Liver (tissue), 9 donors: ENCODE measurements around the gene ADGRV1. TPM values are rescaled to one million over a fixed set of nuclear protein-coding genes. Genes with fewer than 3 reads are reported as not detected.

ENCODE experiments used
- DNase-seq: peaks from one replicate; pipeline ENCODE4 v3.0.0-alpha.2; 2017; ENCODE audit warnings: low spot score
- H3K27ac ChIP-seq, 2 donors: one replicate each; pipeline ENCODE4 v1.7.0; 2013; ENCODE audit warnings: inconsistent platforms in 2 of 2, low read length in 2 of 2, control low read depth in 1 of 2, low read depth in 1 of 2, mild to moderate bottlenecking in 1 of 2
- H3K27me3 ChIP-seq, 4 donors: one replicate each; pipeline versions ENCODE4 v1.6.1 to v1.7.0; 2013; ENCODE audit warnings: low read length in 3 of 4, inconsistent platforms in 1 of 4, mild to moderate bottlenecking in 1 of 4, moderate library complexity in 1 of 4; ENCODE audit not compliant: control insufficient read depth in 4 of 4, insufficient read depth in 4 of 4
- H3K36me3 ChIP-seq, 4 donors: one replicate each; pipeline versions ENCODE4 v1.6.1 to v1.7.0; 2013; ENCODE audit warnings: low read length in 3 of 4, mild to moderate bottlenecking in 3 of 4, low read depth in 1 of 4, moderate library complexity in 1 of 4; ENCODE audit not compliant: control insufficient read depth in 4 of 4, insufficient read depth in 3 of 4
- H3K4me1 ChIP-seq, 4 donors: one replicate each; pipeline versions ENCODE4 v1.6.1 to v1.7.0; 2013; ENCODE audit warnings: low read length in 3 of 4, mild to moderate bottlenecking in 3 of 4, moderate library complexity in 1 of 4; ENCODE audit not compliant: control insufficient read depth in 4 of 4, insufficient read depth in 4 of 4
- H3K4me3 ChIP-seq, 3 donors: one replicate each; pipeline versions ENCODE4 v1.6.1 to v1.7.0; 2013; ENCODE audit warnings: low read length in 3 of 3, control low read depth in 1 of 3, low read depth in 1 of 3, mild to moderate bottlenecking in 1 of 3
- H3K9ac ChIP-seq, 2 donors: one replicate each; pipeline ENCODE4 v1.7.0; 2013; ENCODE audit warnings: low read length in 2 of 2, mild to moderate bottlenecking in 2 of 2, moderate library complexity in 2 of 2, control low read depth in 1 of 2, low read depth in 1 of 2
- H3K9me3 ChIP-seq, 4 donors: one replicate each; pipeline versions ENCODE4 v1.6.1 to v1.7.0; 2013; ENCODE audit warnings: low read length in 3 of 4; ENCODE audit not compliant: control insufficient read depth in 4 of 4
- EGR1 ChIP-seq, 2 donors: IDR thresholded peaks; 2 replicates each; pipeline ENCODE4 v1.6.1; 2016 to 2018; ENCODE audit warnings: antibody characterized with exemption in 2 of 2, low read depth in 2 of 2
- FOXA1 ChIP-seq: IDR thresholded peaks from 2 replicates; pipeline ENCODE4 v1.6.1; 2016; ENCODE audit warnings: antibody characterized with exemption
- FOXA2 ChIP-seq: IDR thresholded peaks from 2 replicates; pipeline ENCODE4 v1.6.1; 2016; ENCODE audit warnings: antibody characterized with exemption
- GABPA ChIP-seq, 2 donors: IDR thresholded peaks in 1 of 2; conservative IDR thresholded peaks in 1 of 2; 2 replicates each; pipeline ENCODE4 v1.6.1; 2016; ENCODE audit warnings: antibody characterized with exemption in 2 of 2, mild to moderate bottlenecking in 1 of 2, moderate library complexity in 1 of 2
- HNF4A ChIP-seq, 2 donors: conservative IDR thresholded peaks; 2 replicates each; pipeline ENCODE4 v1.6.1; 2016; ENCODE audit warnings: antibody characterized with exemption in 2 of 2, mild to moderate bottlenecking in 2 of 2
- HNF4G ChIP-seq: IDR thresholded peaks from 2 replicates; pipeline ENCODE4 v1.6.1; 2016; ENCODE audit warnings: antibody characterized with exemption
- JUND ChIP-seq, 2 donors: IDR thresholded peaks; 2 replicates each; pipeline ENCODE4 v1.6.1; 2016; ENCODE audit warnings: antibody characterized with exemption in 2 of 2
- MAX ChIP-seq: IDR thresholded peaks from 2 replicates; pipeline ENCODE4 v1.6.1; 2016; ENCODE audit warnings: antibody characterized with exemption
- NR2F2 ChIP-seq: IDR thresholded peaks from 2 replicates; pipeline ENCODE4 v1.6.1; 2016; ENCODE audit warnings: antibody characterized with exemption
- RAD21 ChIP-seq, 2 donors: IDR thresholded peaks; 2 replicates each; pipeline ENCODE4 v1.6.1; 2016; ENCODE audit warnings: antibody characterized with exemption in 2 of 2, mild to moderate bottlenecking in 2 of 2
- REST ChIP-seq: IDR thresholded peaks from 2 replicates; pipeline ENCODE4 v1.6.1; 2016; ENCODE audit warnings: antibody characterized with exemption, mild to moderate bottlenecking
- RXRA ChIP-seq, 2 donors: IDR thresholded peaks; 2 replicates each; pipeline ENCODE4 v1.6.1; 2017 to 2018; ENCODE audit warnings: antibody characterized with exemption in 2 of 2, mild to moderate bottlenecking in 1 of 2
- SP1 ChIP-seq: IDR thresholded peaks from 2 replicates; pipeline ENCODE4 v1.6.1; 2018; ENCODE audit warnings: antibody characterized with exemption, mild to moderate bottlenecking
- TAF1 ChIP-seq: conservative IDR thresholded peaks from 2 replicates; pipeline ENCODE4 v1.6.1; 2016; ENCODE audit warnings: antibody characterized with exemption, mild to moderate bottlenecking
- YY1 ChIP-seq: IDR thresholded peaks from 2 replicates; pipeline ENCODE4 v1.6.1; 2016; ENCODE audit warnings: antibody characterized with exemption, mild to moderate bottlenecking
- WGBS: extraction: QIAGEN DNeasy Blood & Tissue Kit; methylation state at CpG from one replicate; pipeline ENCODE4 v1.1.7; 2013; 5-methylcytosine and 5-hydroxymethylcytosine counted together
- polyA plus RNA-seq, 2 donors: library from polyadenylated mRNA; stranded (reverse) in 1 of 2; unstranded in 1 of 2; fragments of 200-250 nt in 1 of 2; fragments of >200 nt in 1 of 2; fragmentation: Nextera tagmentation in 1 of 2; extraction: Ambion mirVana in 1 of 2; gene quantifications; one replicate each; pipeline versions ENCODE4 v1.2.1 to v1.2.3, GENCODE V29; 2013 to 2015
- total RNA-seq, 2 donors: library from RNA; depleted of rRNA; stranded (reverse); fragments of >200 nt; gene quantifications; one replicate each; pipeline ENCODE4 v1.2.3, GENCODE V29; 2014
- TF ChIP-seq, protein P1 (sequence below): IDR thresholded peaks from 2 replicates; pipeline ENCODE4 v1.6.1; 2016; ENCODE audit warnings: antibody characterized with exemption
- TF ChIP-seq, protein P2 (sequence below): IDR thresholded peaks from 2 replicates; pipeline ENCODE4 v1.6.1; 2016; ENCODE audit warnings: antibody characterized with exemption
- donor health status: healthy.
- donor health status: healthy.
- donor health status: healthy.
- donor health status: healthy.
- donor health status: healthy.

ADGRV1 gene
- total and polyA plus RNA-seq, 4 donors, result 5.1 to 15.5 (median 9.6) TPM

DNA sequence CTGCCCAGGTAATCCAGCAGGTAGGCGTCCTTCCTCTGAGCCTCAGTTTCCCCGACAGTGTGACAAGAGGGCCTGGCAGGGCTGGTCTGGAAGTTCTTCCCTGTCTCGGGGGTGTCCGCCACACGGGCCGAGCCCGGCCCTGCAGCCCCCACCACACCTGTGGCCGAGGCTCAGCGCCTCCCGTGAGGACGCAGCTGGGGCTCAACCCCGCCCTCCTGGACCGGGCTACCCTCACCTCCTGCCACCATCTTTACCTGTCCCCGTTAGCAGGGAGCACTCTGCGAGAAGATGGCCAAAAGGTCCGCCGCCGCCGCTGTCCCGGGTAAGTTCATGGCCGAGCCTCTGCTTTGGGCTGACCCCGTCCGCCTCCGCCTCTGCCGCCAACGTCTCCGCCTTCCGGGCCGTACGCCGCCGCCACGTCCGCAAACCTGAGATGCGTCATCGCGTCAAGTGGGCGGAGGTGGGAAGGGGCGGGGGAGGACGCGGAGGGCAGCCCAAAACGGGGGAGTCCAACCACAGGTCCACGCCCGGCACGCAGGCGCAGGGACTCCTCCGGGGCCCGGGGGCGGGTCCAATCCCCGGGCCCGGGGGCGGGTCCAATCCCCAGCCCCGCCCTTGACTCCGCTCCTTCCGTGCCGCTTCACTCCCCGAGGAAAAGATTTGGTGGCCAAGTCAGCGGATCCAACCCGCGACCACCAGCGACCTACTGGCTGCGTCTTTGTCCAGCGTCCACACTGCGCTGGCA is 29.2 kb upstream of the ADGRV1 start, which contains the start of gene LYSMD3:
LYSMD3 (minus strand) TSS at position 391 of the 745 bp plus-strand sequence. CDS start 4,295 bp downstream, outside the sequence.
- Histone ChIP-seq H3K9ac (peak within 1 kb of the TSS; percentile 100), H3K4me1 (peaks cover 3 to 34% (median 18%) of the 10 kb centered on the region in 4 donors), H3K27ac (peak within 1 kb of the TSS; percentile 98 to 99), H3K36me3 (peaks cover 2 to 4% (median 2%) of the 10 kb centered on the region in 4 donors), H3K27me3 (peaks cover 0 to 3% (median 0%) of the 10 kb centered on the region in 4 donors), H3K4me3 (peak within 1 kb of the TSS; percentile 99 to 100 (median 100)), H3K9me3 (no peaks in the 10 kb centered on the region)
- WGBS, result under 1% methylated on average over 64 of the region's 64 CpGs
- TF ChIP-seq HNF4A (conservative IDR thresholded peaks at IDR 0.05) (peak; percentile 58 to 72), FOXA1 (no peak), EGR1 (IDR thresholded peaks at IDR 0.05; ENCODE audit: low read depth in 2 of 2) (peak; percentile 89 to 98), GABPA (IDR thresholded peaks at IDR 0.05 in 1 of 2, conservative IDR thresholded peaks at IDR 0.05 in 1 of 2) (peak in 1 of 2 donors; percentile 59), NR2F2 (peak; percentile 14), RXRA (IDR thresholded peaks at IDR 0.05) (peak; percentile 61 to 82), RAD21 (IDR thresholded peaks at IDR 0.05) (no peak), YY1 (peak; percentile 89), MAX (no peak), FOXA2 (no peak), HNF4G (no peak), TAF1 (peak; percentile 25), SP1 (peak; percentile 71), JUND (IDR thresholded peaks at IDR 0.05) (peak; percentile 71 to 82), REST (peak; percentile 71)
- TF ChIP-seq, protein P1, sequence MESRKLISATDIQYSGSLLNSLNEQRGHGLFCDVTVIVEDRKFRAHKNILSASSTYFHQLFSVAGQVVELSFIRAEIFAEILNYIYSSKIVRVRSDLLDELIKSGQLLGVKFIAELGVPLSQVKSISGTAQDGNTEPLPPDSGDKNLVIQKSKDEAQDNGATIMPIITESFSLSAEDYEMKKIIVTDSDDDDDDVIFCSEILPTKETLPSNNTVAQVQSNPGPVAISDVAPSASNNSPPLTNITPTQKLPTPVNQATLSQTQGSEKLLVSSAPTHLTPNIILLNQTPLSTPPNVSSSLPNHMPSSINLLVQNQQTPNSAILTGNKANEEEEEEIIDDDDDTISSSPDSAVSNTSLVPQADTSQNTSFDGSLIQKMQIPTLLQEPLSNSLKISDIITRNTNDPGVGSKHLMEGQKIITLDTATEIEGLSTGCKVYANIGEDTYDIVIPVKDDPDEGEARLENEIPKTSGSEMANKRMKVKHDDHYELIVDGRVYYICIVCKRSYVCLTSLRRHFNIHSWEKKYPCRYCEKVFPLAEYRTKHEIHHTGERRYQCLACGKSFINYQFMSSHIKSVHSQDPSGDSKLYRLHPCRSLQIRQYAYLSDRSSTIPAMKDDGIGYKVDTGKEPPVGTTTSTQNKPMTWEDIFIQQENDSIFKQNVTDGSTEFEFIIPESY, result no peak
- TF ChIP-seq, protein P2, sequence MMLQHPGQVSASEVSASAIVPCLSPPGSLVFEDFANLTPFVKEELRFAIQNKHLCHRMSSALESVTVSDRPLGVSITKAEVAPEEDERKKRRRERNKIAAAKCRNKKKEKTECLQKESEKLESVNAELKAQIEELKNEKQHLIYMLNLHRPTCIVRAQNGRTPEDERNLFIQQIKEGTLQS, result no peak
- peak; percentile 97 for DNase-seq
